Stimulated activated CD8-positive, alpha-beta memory T cell treated with anti-CD3 and anti-CD28 coated beads, Interleukin-4, amount 100 ng/mL, for 48 hours (primary cell): Measurements from ENCODE around the gene RAB31.
A peak's percentile ranks its signal among the peaks of the same experiment; 100 is the strongest.
"Not testable (repeated sequence)": the region's sequence is repeated elsewhere in the genome, so short reads cannot be mapped to it uniquely, and the experiment has no call there.

Experiments used
- DNase-seq: peaks from one replicate; pipeline ENCODE4 v3.0.0-alpha.2; 2020

RAB31 gene

GRCh38 chr18:9764011-9764481 lies 55.9 kb downstream of the RAB31 start:
- DNase-seq, result no peak

- DNase-seq, result no peak
These were observed 57.4 kb downstream of the RAB31 start for GRCh38 chr18:9765501-9765900.

- DNase-seq, result no peak
These were observed 58.0 kb downstream of the RAB31 start for GRCh38 chr18:9766076-9766481.

DNA sequence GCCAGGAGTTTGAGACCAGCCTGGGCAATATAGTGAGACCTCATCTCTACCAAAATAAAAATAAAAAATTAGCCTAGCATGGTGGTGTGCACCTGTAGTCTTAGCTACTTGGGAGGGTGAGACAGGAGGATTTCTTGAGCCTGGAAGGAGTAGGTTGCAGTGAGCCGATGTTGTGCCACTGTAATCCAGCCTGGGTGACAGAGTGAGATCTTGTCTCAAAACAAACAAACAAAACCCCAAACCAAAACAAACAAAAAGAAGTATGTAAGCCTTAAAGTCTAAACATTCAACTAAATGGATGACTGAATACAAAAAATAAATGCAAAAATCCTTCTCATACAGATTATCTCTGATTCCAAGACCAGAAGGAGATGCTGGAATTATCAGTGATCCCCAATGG lies 58.6 kb downstream of the RAB31 start:
- no peak for DNase-seq

DNA sequence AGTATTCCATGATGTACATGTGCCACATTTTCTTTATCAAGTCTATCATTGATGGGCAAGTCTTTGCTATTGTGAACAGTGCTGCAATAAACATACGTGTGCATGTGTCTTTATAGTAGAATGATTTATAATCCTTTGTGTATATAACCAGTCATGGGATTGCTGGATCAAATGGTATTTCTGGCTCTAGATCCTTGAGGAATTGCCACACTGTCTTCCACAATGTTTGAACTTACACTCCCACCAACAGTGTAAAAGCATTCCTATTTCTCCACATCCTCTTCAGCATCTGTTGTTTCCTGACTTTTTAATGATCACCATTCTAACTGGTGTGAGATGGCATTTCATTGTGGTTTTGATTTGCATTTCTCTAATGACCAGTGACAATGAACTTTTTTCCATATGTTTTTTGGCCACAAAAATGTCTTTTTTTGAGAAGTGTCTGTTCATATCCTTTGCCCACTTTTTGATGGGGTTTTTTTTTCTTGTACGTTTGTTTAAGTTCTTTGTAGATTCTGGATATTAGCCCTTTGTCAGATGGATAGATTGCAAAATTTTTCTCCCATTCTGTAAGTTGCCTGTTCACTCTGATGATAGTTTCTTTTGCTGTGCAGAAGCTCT lies 60.1 kb downstream of the RAB31 start:
- not testable (repeated sequence) for DNase-seq

GRCh38 chr18:9770111-9770510 lies 62.0 kb downstream of the RAB31 start:
- not testable (repeated sequence) for DNase-seq

- peak; percentile 84 for DNase-seq
These were observed 63.3 kb downstream of the RAB31 start for GRCh38 chr18:9771261-9771976.

DNA sequence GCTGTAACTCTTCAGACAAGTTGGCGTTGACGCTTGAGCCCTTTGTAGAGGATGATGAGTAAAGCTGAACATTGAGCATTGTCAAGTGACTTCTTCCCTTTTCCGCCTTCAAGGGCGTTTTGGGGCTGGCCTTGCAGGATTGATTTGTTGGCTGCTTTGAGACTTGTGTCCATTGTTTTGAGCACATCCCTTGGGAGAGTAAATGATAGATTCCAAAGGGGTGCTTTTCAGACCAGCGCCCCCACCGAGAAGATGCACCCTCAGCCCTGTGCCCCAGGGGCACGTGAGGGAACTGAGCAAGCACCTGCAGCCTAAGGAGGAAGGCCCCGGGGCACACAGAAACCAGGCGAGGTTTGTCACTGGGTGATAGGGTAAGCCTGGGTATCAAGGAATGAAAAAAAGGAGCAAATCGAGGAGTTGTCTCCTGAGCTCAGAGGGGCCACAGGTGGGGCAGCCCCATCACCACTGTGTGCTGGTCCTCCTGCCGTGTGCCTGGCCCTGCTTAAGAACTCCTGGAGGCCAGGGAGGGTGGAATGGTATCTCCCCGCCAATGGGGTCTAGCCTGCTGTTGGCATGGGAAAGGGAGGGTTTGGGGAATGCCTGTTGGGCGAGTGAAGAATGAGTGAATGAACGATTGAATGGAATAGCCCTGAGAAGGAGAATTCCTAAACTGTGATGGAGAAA lies 64.0 kb downstream of the RAB31 start:
- DNase-seq, result no peak

GRCh38 chr18:9772847-9773677 lies 65.0 kb downstream of the RAB31 start:
- DNase-seq, result no peak

DNA sequence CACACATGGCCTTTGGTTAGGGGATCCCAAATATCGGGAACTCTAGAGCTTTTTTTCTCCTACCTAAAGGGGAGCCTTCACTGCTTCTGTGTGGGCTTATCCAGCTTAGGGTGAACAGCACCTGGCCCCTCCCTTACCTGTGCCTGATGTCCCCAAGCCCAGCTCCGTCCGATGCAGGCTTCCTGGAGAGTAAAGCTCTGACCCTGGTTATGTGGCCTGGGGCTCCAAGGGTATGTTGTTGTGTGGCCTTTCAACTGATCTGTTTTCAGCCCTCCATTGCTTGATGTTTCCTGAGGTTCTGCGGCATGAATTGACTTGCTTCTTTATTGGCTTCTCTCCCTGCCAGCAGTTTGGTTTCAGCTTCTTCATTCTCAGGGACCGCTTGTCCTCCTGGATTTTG lies 66.0 kb downstream of the RAB31 start:
- no peak for DNase-seq

GRCh38 chr18:9775178-9775577 lies 67.1 kb downstream of the RAB31 start:
- no peak for DNase-seq

GRCh38 chr18:9779630-9780029 lies 71.5 kb downstream of the RAB31 start:
- DNase-seq, result no peak

DNA sequence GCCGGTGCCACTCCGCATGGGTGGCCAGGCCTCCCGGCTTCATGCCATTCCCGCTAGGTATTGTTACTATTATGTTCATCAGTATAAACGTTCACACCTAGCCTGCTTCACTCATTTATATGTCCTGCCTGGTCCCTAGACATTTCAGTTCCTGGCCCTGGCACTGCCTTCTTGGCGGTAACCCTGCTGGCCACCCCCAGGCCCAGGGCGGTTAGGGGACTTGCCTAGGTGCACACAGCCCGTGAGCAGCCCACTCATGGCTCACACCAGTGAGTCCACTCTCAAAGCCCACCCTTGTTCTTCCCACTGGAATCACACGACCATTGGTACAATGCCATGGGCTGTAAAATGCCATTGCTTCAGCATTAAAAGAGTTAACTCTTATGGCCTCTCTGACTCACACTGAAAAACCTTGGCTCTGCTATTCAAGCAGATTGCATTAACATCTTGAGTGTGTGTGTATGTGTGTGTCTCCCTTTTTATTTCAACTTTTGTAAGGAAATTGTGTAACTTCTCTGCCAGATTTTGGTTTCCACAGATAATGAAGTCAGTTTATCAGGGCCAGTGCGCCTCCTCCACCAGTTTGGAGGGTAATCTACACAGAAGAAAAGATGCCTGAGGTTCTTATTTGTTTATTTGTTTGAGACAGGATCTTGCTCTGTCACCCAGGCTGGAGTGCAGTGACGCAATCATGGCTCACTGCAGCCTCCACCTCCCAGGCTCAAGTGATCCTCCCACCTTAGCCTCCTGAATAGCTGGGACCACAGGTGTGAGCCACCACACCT lies 74.2 kb downstream of the RAB31 start:
- no peak for DNase-seq

DNA sequence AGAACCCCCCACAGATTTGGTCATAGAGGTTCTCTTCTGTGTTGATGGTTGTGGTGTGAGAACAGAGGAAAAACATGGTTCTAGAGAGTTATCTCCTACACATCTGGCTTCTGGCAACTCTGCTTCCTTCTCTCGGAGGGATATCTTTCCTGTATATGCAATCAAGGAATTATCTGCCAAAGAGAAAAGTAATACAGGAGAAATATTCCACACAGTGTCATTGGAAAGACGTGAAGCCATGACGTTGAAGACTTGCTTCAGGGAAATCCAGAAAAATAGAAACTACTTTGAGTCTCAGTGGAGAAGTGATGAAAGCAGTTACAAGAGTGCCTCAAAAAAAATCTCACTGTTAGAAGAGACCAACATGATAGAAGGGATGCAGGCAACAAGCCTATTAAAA lies 78.5 kb downstream of the RAB31 start:
- no peak for DNase-seq

DNA sequence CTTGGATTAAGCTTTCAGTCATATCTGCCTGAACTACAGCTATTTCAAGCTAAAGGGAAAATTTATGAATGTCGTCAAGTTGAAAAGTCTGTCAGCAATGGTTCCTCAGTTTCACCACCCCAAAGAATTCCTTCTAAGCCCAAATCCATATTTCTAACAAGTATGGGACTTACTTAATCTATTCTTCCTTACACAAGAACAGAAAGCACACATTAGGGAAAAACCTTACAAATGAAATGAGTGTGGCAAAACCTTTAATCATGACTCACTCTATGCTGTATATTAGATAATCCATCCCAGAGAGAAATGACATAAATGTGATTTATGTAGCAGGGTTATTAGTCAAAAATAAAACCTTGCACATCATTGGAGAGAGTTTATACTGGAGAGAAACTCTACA lies 78.9 kb downstream of the RAB31 start:
- no peak for DNase-seq

- DNase-seq, result no peak
These were observed 79.6 kb downstream of the RAB31 start for GRCh38 chr18:9787712-9788111.

GRCh38 chr18:9788140-9788539 lies 80.0 kb downstream of the RAB31 start:
- DNase-seq, result no peak

DNA sequence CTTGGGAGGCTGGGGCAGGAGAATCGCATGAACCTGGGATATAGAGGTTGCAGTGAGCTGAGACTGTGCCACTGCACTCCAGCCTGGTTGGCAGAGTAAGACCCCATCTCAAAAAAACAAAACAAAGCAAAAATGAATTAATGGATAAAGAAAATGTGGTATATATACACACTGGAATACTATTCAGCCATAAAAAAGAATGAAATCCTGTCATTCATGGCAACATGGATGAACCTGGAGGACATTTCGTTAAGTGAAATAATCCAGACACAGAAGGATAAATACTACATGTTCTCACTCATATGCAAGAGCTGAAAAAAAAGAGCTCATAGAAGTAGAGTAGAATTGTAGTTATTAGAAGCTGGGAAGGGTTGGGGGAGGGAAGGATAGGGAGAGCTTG lies 80.8 kb downstream of the RAB31 start:
- no peak for DNase-seq

DNA sequence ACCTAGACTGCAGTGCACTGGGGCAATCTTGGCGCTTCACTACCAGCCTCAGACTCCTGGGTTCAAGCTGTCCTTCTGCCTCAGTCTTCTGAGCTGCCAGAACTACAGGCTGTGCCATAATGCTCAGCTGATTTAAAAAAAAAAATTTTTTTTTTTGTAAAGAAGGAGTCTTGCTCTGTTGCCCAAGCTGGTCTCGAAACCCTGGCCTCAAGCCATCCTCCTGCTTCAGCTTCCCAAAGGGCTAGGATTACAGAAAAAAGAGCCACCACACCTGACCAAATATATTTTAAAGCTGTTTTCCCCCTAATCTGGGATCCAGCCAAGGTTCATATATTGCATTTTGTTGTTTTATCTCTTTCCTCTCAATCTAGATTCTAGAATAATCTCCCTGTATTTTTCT lies 82.2 kb downstream of the RAB31 start:
- no peak for DNase-seq

DNA sequence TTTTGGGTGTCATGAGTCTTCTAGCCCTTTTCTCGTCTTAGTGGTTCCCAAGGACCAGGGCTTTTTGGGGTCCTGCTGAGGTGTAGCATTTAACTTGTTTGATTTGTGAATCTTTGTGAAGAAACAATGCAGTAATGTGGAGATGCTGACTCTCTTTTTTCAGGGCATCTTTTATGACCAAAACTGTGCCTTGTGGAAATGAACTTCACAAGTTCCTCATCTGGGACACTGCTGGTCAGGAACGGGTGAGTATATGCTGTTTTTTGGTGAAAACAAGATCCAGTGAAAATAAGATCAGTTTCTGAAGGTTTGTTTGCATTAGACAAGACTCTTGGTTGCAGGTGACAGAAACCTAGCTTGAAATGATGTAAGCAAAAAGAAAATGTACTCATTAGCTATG lies 83.9 kb downstream of the RAB31 start:
- DNase-seq, result no peak

- DNase-seq, result peak; percentile 75
These were observed 84.6 kb downstream of the RAB31 start for GRCh38 chr18:9792565-9793245.

DNA sequence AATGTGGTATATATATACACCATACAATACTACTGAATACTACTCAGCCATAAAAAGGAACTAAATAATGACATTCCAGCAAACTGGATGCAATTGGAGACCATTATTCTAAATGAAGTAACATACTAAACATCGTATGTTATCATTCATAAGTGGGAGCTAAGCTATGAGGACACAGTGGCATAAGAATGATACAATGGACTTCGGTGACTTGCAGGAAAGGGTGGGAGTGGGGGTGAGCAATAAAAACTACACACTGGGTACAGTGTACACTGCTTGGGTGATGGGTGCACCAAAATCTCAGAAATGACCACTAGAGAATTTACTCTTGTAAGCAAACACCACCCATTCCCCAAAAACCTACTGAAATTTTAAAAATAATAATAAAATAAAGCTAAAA lies 87.9 kb downstream of the RAB31 start:
- no peak for DNase-seq
